HEK293 (cell line): ENCODE measurements around the gene COL4A3.

Experiments used
- ATF2 ChIP-seq: fragments of 450-650 bp; formaldehyde crosslinking; IDR thresholded peaks from 2 replicates; pipeline ENCODE4 v1.5.1; 2016; ENCODE audit warnings: missing biosample characterization, missing genetic modification characterization, low read depth
- EGR2 ChIP-seq: fragments of 450-650 bp; formaldehyde crosslinking; IDR thresholded peaks from 2 replicates; pipeline ENCODE4 v1.5.1; 2016; ENCODE audit warnings: low read depth, missing biosample characterization, missing genetic modification characterization
- ELK4 ChIP-seq: IDR thresholded peaks from 2 replicates; pipeline ENCODE4 v1.6.1; 2011; ENCODE audit warnings: mild to moderate bottlenecking, low read depth, low read length, borderline replicate concordance
- GFI1B ChIP-seq: fragments of 450-650 bp; formaldehyde crosslinking; IDR thresholded peaks from 2 replicates; pipeline ENCODE4 v1.5.1; 2016; ENCODE audit warnings: missing biosample characterization, missing genetic modification characterization
- GLI2 ChIP-seq: fragments of 450-650 bp; formaldehyde crosslinking; IDR thresholded peaks from 2 replicates; pipeline ENCODE4; 2017; ENCODE audit warnings: missing biosample characterization, missing genetic modification characterization, low read depth, borderline replicate concordance
- IKZF3 ChIP-seq: fragments of 450-650 bp; IDR thresholded peaks from 2 replicates; pipeline ENCODE4 v1.5.0; 2018; ENCODE audit warnings: missing biosample characterization, mild to moderate bottlenecking, missing genetic modification characterization, moderate library complexity
- KLF10 ChIP-seq: fragments of 450-650 bp; IDR thresholded peaks from 2 replicates; pipeline ENCODE4 v1.5.1; 2018; ENCODE audit warnings: missing biosample characterization, mild to moderate bottlenecking, missing genetic modification characterization
- KLF16 ChIP-seq: fragments of 450-650 bp; formaldehyde crosslinking; IDR thresholded peaks from 2 replicates; pipeline ENCODE4 v1.5.1; 2017; ENCODE audit warnings: missing biosample characterization, missing genetic modification characterization
- REST ChIP-seq: fragments of 450-650 bp; formaldehyde crosslinking; IDR thresholded peaks from 2 replicates; pipeline ENCODE4 v1.5.1; 2016; ENCODE audit warnings: missing biosample characterization, missing genetic modification characterization
- SP3 ChIP-seq: fragments of 450-650 bp; formaldehyde crosslinking; IDR thresholded peaks from 2 replicates; pipeline ENCODE4 v1.5.1; 2016; ENCODE audit warnings: missing biosample characterization, missing genetic modification characterization
- SP7 ChIP-seq: fragments of 450-650 bp; formaldehyde crosslinking; IDR thresholded peaks from 2 replicates; pipeline ENCODE4 v1.5.1; 2016; ENCODE audit warnings: missing biosample characterization, missing genetic modification characterization
- YY2 ChIP-seq: fragments of 450-650 bp; formaldehyde crosslinking; IDR thresholded peaks from 2 replicates; pipeline ENCODE4 v1.5.1; 2016; ENCODE audit warnings: missing biosample characterization, missing genetic modification characterization
- ZFP37 ChIP-seq: fragments of 450-650 bp; formaldehyde crosslinking; IDR thresholded peaks from 2 replicates; pipeline ENCODE4 v1.5.1; 2016; ENCODE audit warnings: missing biosample characterization, missing genetic modification characterization
- ZFP41 ChIP-seq: fragments of 450-650 bp; formaldehyde crosslinking; IDR thresholded peaks from 2 replicates; pipeline ENCODE4 v1.5.1; 2016; ENCODE audit warnings: missing biosample characterization, missing genetic modification characterization, borderline replicate concordance
- ZFP69B ChIP-seq: fragments of 450-650 bp; formaldehyde crosslinking; IDR thresholded peaks from 2 replicates; pipeline ENCODE4 v1.5.1; 2016; ENCODE audit warnings: missing biosample characterization, missing genetic modification characterization
- ZNF169 ChIP-seq: fragments of 450-650 bp; formaldehyde crosslinking; IDR thresholded peaks from 2 replicates; pipeline ENCODE4 v1.5.1; 2016; ENCODE audit warnings: missing biosample characterization, missing genetic modification characterization
- ZNF221 ChIP-seq: fragments of 450-650 bp; formaldehyde crosslinking; IDR thresholded peaks from 2 replicates; pipeline ENCODE4 v1.5.1; 2017; ENCODE audit warnings: missing biosample characterization, missing genetic modification characterization, borderline replicate concordance
- ZNF223 ChIP-seq: fragments of 450-650 bp; formaldehyde crosslinking; IDR thresholded peaks from 2 replicates; pipeline ENCODE4 v1.5.1; 2016; ENCODE audit warnings: missing biosample characterization, missing genetic modification characterization
- ZNF274 ChIP-seq, 2 experiments: fragments of 200-500 bp in 1 of 2; fragments of 450-650 bp in 1 of 2; sonication (Bioruptor generic) in 1 of 2; formaldehyde crosslinking in 1 of 2; IDR thresholded peaks; 2 replicates each; pipeline versions ENCODE4 v1.5.1 to v1.6.1; 2014 to 2016; ENCODE audit warnings: borderline replicate concordance in 1 of 2, inconsistent platforms in 1 of 2, low read length in 1 of 2, missing biosample characterization in 1 of 2, missing genetic modification characterization in 1 of 2
- ZNF350 ChIP-seq: fragments of 450-650 bp; formaldehyde crosslinking; IDR thresholded peaks from 2 replicates; pipeline ENCODE4 v1.5.0; 2017; ENCODE audit warnings: missing biosample characterization, mild to moderate bottlenecking, missing genetic modification characterization
- ZNF426 ChIP-seq: fragments of 450-650 bp; formaldehyde crosslinking; IDR thresholded peaks from 2 replicates; pipeline ENCODE4 v1.5.1; 2017; ENCODE audit warnings: missing biosample characterization, missing genetic modification characterization, mild to moderate bottlenecking, inconsistent platforms, moderate library complexity
- ZNF510 ChIP-seq: fragments of 450-650 bp; formaldehyde crosslinking; IDR thresholded peaks from 2 replicates; pipeline ENCODE4 v1.5.1; 2018; ENCODE audit warnings: mild to moderate bottlenecking, missing genetic modification characterization, missing biosample characterization; ENCODE audit not compliant: insufficient replicate concordance
- ZNF558 ChIP-seq: fragments of 450-650 bp; formaldehyde crosslinking; IDR thresholded peaks from 2 replicates; pipeline ENCODE4 v1.5.1; 2016; ENCODE audit warnings: missing biosample characterization, missing genetic modification characterization
- ZNF571 ChIP-seq: fragments of 450-650 bp; formaldehyde crosslinking; IDR thresholded peaks from 2 replicates; pipeline ENCODE4 v1.5.0; 2017; ENCODE audit warnings: missing biosample characterization, missing genetic modification characterization
- ZNF623 ChIP-seq: fragments of 450-650 bp; formaldehyde crosslinking; IDR thresholded peaks from 2 replicates; pipeline ENCODE4 v1.5.1; 2016; ENCODE audit warnings: missing biosample characterization, missing genetic modification characterization
- ZNF658 ChIP-seq: fragments of 450-650 bp; formaldehyde crosslinking; IDR thresholded peaks from 2 replicates; pipeline ENCODE4; 2016; ENCODE audit warnings: missing biosample characterization, missing genetic modification characterization
- ZNF791 ChIP-seq: fragments of 450-650 bp; formaldehyde crosslinking; IDR thresholded peaks from 2 replicates; pipeline ENCODE4 v1.5.1; 2016; ENCODE audit warnings: missing biosample characterization, missing genetic modification characterization
- ZNF830 ChIP-seq: fragments of 450-650 bp; IDR thresholded peaks from 2 replicates; pipeline ENCODE4 v1.5.0; 2018; ENCODE audit warnings: missing biosample characterization, missing genetic modification characterization, low read depth, mild to moderate bottlenecking, moderate library complexity
- ZSCAN23 ChIP-seq: fragments of 450-650 bp; formaldehyde crosslinking; IDR thresholded peaks from 2 replicates; pipeline ENCODE4 v1.5.1; 2016; ENCODE audit warnings: missing biosample characterization, missing genetic modification characterization
- TF ChIP-seq, protein P1 (sequence below): fragments of 450-650 bp; formaldehyde crosslinking; optimal IDR thresholded peaks from 2 replicates; pipeline ENCODE3; 2016; ENCODE audit warnings: missing biosample characterization, mild to moderate bottlenecking, missing genetic modification characterization
- TF ChIP-seq, protein P2 (sequence below): fragments of 450-650 bp; formaldehyde crosslinking; IDR thresholded peaks from 2 replicates; pipeline ENCODE4 v1.5.1; 2016; ENCODE audit warnings: missing biosample characterization, missing genetic modification characterization

COL4A3 gene

DNA sequence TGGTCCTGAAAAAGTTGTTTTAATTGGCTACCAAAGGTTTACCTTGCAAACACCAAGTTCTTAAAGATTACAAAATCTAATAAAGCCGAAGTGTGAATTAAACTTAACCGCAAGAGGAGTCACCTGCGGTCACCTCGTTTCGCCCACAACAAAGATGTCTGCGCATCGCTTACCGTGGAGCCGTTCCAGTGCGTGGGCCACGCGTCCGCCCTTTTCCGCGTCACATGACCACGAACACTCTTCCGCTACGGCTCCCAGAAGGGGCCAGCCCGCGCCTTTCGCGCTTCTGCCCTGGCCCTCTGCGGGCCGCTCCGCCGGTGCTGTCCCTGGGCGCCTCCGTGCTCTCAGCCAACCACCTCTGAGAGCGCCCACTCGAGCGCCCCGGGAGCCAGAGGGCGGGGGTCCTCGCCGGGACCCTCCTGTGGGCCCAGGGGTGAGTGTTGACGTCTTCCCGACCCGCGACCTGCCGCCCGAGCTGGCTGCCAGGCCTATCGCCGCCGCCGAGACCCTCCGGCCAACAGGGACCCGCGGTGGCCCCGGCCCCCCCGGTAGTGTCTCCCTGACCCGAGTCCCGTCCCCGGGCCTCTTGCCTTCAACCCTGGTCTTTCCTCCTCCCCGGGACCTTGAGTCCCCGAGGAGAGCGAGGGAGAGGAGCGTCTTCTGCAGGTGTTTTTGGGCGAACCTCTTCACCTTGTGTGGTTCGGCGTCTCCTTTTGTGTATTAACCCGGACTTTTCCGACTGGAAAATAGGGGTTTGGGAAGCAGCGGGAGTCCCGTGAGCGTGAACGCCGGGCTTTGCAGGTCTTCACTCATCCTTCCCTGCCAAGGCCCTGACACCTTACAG lies 160.8 kb downstream of the COL4A3 start, which contains the start of gene MFF (continued):
- TF ChIP-seq ZNF274 (IDR thresholded peaks at IDR 0.05; ENCODE audit: low read length) (no peak), ZNF274 (tag by site-specific recombination; IDR thresholded peaks at IDR 0.05; ENCODE audit: borderline replicate concordance) (no peak), REST (tag by site-specific recombination) (peak; percentile 55), ZNF350 (tag by site-specific recombination) (no peak), ZFP69B (tag by site-specific recombination) (peak; percentile 62), ZNF510 (tag by site-specific recombination) (no peak), SP3 (peak; percentile 78), ZNF169 (no peak), ZFP41 (tag by site-specific recombination) (no peak), ZNF830 (no peak), ZNF658 (no peak), ZNF623 (no peak), GLI2 (no peak), ZNF221 (tag by site-specific recombination) (no peak), GFI1B (tag by site-specific recombination) (no peak), ZSCAN23 (tag by site-specific recombination) (no peak), ZNF791 (tag by site-specific recombination) (no peak), ZFP37 (tag by site-specific recombination) (0 out of 2 replicates have a peak, but pooled peaks have one; percentile 48), ATF2 (tag by site-specific recombination) (no peak), ELK4 (no peak; the same call in 1 of the 2 replicates), ZNF558 (tag by site-specific recombination) (no peak), YY2 (tag by site-specific recombination) (peak; percentile 52; the same call in 1 of the 2 replicates), KLF10 (tag by site-specific recombination) (no peak), EGR2 (tag by site-specific recombination) (peak; percentile 79), ZNF426 (tag by site-specific recombination) (no peak), ZNF571 (tag by site-specific recombination) (no peak), SP7 (peak; percentile 66), ZNF223 (tag by site-specific recombination) (no peak), IKZF3 (no peak), KLF16 (tag by site-specific recombination) (peak; percentile 26; the same call in 1 of the 2 replicates)
- TF ChIP-seq, protein P1, sequence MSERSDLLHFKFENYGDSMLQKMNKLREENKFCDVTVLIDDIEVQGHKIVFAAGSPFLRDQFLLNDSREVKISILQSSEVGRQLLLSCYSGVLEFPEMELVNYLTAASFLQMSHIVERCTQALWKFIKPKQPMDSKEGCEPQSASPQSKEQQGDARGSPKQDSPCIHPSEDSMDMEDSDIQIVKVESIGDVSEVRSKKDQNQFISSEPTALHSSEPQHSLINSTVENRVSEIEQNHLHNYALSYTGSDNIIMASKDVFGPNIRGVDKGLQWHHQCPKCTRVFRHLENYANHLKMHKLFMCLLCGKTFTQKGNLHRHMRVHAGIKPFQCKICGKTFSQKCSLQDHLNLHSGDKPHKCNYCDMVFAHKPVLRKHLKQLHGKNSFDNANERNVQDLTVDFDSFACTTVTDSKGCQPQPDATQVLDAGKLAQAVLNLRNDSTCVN (tag by site-specific recombination), result peak; percentile 75
- TF ChIP-seq, protein P2, sequence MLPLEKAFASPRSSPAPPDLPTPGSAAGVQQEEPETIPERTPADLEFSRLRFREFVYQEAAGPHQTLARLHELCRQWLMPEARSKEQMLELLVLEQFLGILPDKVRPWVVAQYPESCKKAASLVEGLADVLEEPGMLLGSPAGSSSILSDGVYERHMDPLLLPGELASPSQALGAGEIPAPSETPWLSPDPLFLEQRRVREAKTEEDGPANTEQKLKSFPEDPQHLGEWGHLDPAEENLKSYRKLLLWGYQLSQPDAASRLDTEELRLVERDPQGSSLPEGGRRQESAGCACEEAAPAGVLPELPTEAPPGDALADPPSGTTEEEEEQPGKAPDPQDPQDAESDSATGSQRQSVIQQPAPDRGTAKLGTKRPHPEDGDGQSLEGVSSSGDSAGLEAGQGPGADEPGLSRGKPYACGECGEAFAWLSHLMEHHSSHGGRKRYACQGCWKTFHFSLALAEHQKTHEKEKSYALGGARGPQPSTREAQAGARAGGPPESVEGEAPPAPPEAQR (tag by site-specific recombination), result no peak
